OCI-LY7 (cell line): Measurements from ENCODE around the gene PIGZ.

ENCODE experiments used
- CTCF ChIP-seq: fragments of 200-600 bp; sonication (generic); conservative IDR thresholded peaks from 2 replicates; pipeline ENCODE4 v1.5.1; 2014; ENCODE audit warnings: mild to moderate bottlenecking, antibody characterized with exemption, low read length, moderate library complexity, mixed read lengths
- EZH2phosphoT487 ChIP-seq: fragments of 200-600 bp; sonication (generic); IDR thresholded peaks from 2 replicates; pipeline ENCODE4 v1.6.1; 2018; ENCODE audit warnings: low read depth, borderline replicate concordance, mild to moderate bottlenecking, mixed run types, antibody characterized with exemption, low read length, moderate library complexity, mixed read lengths

GRCh38 chr3:196963631-196963953 is 5.0 kb downstream of the PIGZ start:
- TF ChIP-seq EZH2phosphoT487: no peak
- TF ChIP-seq CTCF: no peak
